Loucy (cell line): ENCODE results near the gene AKAP9.

Experiments used
- EZH2phosphoT487 ChIP-seq: fragments of 200-600 bp; IDR thresholded peaks from 2 replicates; pipeline ENCODE4 v1.6.1; 2018; ENCODE audit warnings: antibody characterized with exemption, mild to moderate bottlenecking, moderate library complexity, borderline replicate concordance
- TF ChIP-seq, protein P1 (sequence below): fragments of 200-600 bp; sonication (generic); conservative IDR thresholded peaks from 2 replicates; pipeline ENCODE4 v1.5.1; 2014; ENCODE audit warnings: mild to moderate bottlenecking, antibody characterized with exemption, low read length

DNA sequence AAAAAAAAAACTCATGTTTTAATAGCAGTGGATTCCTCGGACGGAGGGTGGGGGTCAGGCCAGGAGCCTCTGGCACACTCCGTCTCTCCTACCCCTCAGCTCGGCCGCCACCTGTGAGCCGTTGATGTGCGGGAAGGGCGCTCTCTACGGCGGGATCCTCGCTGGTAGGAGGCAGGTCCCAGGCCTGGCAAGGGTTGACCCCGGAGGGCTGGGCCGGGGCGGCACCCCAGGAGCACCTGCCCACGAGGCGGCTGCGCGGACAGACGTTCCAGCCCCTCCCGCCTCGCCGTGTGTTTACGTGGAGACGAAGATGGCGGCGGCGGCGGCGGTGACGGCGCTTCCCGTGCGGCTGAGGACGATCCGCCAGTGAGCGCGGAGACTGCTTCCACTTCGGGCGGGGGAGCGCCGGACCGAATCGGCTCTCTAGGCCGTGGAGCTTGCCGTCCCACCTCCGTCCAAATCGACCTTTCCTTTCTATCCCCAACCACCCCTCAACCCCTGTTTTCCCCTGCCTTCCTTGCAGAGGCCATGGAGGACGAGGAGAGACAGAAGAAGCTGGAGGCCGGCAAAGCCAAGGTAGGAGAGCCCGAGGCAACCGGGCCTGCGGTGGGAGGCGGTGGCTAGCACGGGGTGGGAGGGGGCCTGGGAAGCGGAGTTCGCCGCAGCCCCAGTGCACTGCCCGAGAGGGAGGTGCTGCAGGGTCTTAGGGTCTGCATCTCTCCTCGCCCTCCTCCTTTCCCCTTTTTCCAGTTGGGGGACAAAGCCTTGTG lies at the start of gene AKAP9:
- TF ChIP-seq, protein P1, sequence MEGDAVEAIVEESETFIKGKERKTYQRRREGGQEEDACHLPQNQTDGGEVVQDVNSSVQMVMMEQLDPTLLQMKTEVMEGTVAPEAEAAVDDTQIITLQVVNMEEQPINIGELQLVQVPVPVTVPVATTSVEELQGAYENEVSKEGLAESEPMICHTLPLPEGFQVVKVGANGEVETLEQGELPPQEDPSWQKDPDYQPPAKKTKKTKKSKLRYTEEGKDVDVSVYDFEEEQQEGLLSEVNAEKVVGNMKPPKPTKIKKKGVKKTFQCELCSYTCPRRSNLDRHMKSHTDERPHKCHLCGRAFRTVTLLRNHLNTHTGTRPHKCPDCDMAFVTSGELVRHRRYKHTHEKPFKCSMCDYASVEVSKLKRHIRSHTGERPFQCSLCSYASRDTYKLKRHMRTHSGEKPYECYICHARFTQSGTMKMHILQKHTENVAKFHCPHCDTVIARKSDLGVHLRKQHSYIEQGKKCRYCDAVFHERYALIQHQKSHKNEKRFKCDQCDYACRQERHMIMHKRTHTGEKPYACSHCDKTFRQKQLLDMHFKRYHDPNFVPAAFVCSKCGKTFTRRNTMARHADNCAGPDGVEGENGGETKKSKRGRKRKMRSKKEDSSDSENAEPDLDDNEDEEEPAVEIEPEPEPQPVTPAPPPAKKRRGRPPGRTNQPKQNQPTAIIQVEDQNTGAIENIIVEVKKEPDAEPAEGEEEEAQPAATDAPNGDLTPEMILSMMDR = no peak
- TF ChIP-seq EZH2phosphoT487 = no peak
